HG02884 (cell line): ENCODE data around the gene MYO18B.

Experiments used
- ATAC-seq: cut with Tn5 transposase; IDR thresholded peaks from one replicate; pipeline ENCODE4 v1.9.1; 2021; ENCODE audit warnings: mild to moderate bottlenecking, moderate library complexity; ENCODE audit not compliant: unreplicated experiment

MYO18B gene

DNA sequence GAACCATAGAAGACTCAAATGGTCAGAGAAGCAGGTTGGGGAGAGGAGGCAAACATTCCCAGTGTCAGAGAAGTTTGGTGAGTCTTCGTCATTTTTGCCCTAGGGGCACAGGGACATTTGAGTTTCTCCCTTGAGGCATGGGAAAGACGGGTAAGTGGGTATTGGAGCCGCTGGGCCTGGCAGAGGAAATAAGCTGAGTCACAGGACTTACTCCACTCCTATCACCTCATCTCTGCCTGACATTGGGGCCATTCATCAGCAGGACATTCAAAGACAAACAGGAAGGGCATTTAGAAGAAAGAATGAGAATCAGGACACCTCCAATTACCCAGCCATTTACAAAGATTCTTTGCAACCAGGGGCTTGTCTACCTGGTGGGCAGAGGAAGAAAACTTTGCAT lies 326.6 kb downstream of the MYO18B start:
- ATAC-seq: no peak

DNA sequence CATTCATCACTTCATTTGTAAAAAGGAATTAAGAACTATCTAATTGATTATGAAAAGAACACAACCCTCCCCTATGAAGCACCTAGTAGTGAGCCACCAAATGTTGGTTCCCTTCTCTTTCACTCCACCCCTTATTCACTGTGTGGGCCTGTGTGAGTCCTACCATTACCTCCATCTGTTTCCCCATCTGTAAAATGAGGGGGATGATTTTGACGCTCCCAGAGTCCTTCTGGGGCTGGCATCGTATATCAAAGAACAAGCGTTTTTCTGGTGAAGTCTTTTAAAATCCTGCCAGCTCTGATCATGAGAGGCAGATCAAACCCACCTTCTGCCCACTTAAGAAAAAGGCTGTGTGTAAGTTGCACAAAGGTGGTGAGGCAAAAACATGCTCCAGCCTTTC lies 330.6 kb downstream of the MYO18B start:
- ATAC-seq: no peak

DNA sequence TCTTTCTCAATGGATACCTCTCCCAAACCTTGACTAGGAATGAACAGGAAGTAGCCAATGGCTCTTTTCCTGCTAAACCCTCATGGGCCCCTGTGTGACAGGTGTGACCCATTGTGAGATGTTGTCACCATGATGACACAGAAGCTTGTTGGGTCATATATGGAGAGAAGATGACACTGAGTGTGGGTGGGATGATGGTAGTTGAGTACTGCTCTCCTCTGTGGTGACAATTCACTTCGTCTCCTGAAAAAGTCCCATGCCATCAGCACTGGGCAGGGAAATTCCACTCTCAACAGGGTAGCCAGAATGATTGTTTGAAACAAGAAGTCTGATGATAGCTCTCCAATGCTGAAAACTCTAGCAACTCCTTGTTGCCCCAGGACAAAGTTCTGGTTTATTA lies 333.3 kb downstream of the MYO18B start:
- no peak for ATAC-seq

DNA sequence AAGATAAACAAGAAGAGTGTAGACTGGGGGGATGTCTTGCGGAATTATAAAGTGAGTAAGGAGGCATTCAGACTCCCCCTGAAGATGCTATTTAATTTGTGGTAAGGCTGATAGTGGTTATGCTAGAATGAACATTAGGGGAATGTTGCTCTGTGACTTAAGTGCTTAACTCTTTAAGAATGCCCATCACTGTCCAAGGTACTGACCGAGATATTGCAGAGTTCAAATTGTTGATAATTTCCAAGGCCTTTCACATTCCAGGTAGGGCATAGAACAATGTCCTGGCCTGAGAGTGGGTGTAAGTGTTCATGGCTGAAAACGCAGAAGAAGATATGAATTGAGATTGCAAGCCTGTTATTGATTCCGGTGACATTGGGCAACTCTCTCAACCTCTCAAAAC lies 337.0 kb downstream of the MYO18B start:
- no peak for ATAC-seq
